T-helper 2 cell treated with Interferon-gamma antibody and Interleukin-4, amounts not matched to agents 100 ng/mL and 5 ng/mL, for 36 hours (primary cell): Measurements from ENCODE around the gene SERPINA9. TPM values are rescaled to one million over a fixed set of nuclear protein-coding genes. Genes with fewer than 3 reads are reported as not detected.
"Not testable (repeated sequence)": the region's sequence is repeated elsewhere in the genome, so short reads cannot be mapped to it uniquely, and the experiment has no call there.

Source experiments
- intact Hi-C: fragments of 100-400 bp; cut with micrococcal nuclease; formaldehyde crosslinking; loops from one replicate; pipeline ENCODE4 v1.15.1; 2023
- total RNA-seq: library from RNA; stranded (reverse); gene quantifications from 2 replicates; pipeline ENCODE4 v1.2.3, GENCODE V29; 2022

SERPINA9 gene, protein sequence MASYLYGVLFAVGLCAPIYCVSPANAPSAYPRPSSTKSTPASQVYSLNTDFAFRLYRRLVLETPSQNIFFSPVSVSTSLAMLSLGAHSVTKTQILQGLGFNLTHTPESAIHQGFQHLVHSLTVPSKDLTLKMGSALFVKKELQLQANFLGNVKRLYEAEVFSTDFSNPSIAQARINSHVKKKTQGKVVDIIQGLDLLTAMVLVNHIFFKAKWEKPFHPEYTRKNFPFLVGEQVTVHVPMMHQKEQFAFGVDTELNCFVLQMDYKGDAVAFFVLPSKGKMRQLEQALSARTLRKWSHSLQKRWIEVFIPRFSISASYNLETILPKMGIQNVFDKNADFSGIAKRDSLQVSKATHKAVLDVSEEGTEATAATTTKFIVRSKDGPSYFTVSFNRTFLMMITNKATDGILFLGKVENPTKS
- total RNA-seq: not detected in 2 replicates

DNA sequence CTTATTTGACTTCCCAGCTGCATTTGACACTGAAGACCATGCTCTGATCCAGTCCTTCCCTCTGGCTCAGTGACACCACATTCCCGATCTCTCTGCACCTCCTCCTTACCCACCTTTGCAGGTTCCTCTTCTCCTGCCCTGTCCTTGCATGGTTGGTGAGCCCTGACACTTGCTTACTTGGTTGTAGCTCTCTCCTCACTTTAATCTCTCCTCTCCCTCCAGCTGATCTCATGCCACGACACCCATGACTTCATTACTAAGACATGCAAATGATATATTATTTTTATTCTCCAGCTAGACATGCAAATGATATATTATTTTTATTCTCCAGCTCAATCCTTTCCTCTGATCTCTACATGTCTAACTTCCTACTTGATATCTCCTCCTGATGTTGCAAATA, at the start of gene SERPINA9:
Gene SERPINA9, minus strand, starts transcription at position 175 of the 400 bp plus-strand sequence. CDS start 6,357 bp downstream, outside the sequence.
- intact Hi-C loops: no loop called here

DNA sequence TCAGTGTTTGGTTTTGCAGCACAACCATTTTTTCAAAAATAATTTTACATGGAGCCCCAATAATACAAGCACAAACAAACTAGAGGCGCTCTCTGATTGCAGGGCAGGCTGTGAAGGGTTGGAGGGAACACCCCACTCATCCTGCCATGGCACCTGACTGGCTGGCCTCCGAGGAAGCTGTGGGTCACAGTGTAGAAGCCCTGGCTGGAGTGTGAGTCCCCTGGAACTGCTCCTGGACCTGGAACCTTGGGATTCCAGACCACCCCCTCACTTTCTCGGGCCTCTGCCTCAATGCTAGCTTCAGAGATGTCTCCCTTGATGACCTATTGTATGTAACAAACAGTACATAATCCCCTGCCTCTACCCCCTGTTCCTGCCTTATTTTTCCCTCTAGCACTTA, 48.1 kb upstream of the SERPINA9 start:
- intact Hi-C loops: no loop called here

DNA sequence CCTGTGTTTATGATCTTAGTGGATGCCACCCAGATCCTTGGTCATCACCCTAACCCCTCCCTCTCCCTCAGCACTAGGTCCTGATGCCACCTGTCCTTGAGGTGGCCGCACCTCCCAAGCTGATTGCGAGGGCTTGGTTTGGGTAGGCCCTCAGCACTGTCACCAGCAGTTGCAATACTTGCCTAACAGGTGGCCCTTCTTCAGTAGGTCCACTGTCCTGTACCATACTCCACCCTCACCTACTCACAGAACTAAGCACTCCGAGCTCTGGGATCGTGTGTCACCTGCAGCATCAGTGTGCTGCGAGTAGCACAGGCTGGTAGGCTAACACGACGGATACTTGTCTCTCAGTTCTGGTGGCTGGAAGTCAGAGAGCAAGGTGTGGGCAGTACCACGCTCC, 47.3 kb upstream of the SERPINA9 start:
- intact Hi-C loops: no loop called here

DNA sequence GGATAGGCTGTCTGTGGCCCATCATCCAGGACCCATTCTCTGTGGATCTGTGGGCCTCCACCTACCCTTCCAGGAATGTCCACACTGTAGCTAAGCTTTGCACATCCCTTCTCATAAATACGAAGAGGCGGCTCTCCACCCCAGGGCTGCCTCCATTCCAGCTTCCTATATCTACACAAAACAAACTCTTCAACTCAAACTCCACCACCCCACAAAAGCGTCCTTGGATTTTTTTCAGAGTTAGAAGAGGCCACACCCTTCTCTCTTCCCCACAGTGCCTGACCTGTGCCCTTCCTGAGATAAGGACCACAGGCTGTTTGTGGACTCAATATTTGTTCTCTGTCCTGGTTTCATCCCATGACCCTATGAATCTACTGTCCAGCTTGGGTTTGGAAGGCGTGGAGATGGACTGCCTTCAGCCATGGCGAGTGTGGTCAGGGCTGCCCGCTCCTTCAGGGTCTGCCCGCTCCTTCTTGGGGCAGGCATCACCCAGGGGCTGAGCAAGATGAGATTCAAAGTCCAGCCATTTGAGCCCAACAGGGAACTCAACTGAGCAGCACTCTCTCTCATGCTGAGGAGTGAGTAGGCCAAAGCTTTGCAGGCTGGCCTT, 46.2 kb upstream of the SERPINA9 start:
- intact Hi-C loops: no loop called here

DNA sequence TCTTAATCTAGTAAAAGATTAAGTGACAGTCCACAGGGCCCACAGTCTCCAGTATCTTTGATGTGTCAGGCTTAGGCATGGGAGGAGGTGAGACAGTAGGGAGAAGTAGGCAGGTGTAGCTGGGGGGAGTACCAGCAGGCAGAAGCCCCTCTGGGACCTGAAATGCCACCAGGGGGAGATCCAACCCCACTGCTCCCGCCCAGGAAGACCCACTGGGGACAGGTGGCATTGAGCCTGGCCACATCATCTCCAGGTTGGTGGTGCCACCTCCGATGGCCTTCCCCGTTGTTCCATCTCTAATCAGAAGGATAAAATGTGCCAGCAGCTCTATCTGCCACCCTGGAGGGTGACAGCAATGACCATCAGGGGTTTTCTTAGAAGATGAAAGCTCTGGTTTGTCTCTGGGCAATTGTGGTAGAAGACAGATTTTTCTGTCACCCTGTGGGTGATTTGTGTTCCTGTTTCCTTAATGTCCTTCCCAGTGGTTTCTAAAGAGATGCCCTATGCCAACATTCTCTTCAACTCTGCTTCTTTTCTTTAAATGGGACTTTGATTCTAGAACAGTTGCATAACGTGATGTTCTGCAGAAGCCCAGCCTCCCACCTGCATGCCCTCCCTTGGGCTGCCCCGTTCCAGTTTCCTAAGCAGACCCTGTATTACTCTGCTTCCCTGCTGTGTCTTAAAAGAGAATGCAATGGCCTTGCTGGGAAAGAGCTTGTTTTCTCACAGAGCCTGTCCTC, 45.5 kb upstream of the SERPINA9 start:
- intact Hi-C loops: no loop called here

DNA sequence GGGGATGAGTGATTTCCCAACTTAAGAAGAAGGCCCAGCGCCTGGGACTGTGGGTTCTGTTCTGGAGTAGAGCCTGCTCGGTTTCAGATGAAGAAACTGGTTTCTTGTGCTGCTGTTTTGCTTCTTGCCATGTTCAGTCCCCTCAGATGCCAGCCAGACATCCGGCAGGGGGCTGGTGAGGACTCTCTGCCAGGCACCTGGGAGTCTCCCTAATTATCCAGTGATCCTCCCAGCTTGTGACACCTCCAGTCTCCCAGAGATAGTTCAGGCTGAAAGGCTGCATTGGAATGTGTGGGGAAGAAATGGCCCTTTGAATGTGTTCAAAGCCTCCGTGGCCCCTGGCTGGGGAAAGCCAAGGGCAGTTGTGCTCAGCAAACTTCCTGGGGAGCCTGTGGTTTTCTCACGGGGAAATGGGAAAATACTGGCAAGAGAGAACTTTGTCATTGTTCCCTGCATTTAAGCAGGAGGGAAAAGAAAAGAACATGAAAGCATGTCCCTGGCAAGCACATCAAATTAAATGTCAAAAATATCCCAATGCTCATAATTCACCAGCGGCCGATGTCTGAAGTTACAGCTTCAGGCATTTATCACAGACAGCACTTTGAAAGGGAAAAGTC, 41.8 kb upstream of the SERPINA9 start:
- intact Hi-C loops: no loop called here

DNA sequence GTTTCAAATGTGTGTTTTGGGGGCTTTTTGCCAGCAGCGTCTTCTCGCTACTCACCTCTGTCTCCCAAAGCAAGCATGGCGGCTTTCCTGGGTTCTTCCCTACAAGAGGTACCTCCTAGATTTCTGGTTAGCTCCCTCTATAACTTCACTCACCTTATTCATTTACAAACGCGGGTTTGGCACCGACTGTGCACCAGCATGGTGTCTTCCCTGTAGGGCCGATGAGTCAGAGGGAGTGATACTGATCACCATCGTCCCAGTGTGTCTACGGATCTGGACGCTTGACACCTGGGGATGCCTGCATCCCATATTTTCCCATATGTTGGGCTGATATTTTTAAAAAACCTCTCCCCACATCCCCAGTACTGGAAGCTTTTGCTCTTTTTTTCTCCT, 41.2 kb upstream of the SERPINA9 start:
- intact Hi-C loops: no loop called here

DNA sequence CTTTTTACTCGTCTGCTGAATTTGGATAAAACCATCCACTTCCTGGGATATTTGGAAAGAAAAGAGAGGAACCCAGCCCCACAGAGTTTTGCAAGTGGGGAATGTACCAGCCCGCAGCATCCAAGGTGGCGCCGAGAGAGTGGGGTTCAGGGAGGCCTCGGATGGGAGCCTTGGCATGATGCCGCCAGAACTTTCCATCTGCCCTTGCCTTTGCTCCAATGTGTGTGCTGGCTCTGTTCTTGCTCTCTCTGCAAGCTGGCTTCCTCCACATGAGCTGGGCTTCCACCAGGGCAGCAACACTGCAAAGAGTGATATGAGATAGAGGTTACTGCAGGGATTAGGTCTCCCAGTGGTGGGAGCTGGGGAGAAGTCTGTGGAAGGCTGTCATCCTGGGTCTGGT, 39.9 kb upstream of the SERPINA9 start:
- intact Hi-C loops: no loop called here

DNA sequence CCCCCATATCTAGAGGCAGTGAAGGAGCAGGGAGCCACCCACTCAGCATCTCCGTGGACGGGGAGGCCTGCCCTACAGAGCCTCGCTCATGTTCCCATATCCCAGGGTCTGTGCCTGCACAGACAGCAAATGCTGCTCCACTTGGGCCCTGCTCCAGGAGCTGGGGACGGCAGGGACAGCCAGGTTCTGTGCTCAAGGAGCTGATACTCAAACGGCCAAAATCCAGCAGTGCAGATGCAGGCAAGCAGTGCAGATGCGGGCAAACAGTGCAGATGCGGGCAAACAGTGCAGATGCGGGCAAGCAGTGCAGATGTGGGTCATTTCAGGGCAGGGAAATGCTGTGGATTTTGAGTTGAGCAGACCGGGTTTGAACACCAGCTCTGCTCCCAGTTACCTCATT, 39.4 kb upstream of the SERPINA9 start:
- intact Hi-C loops: no loop called here

DNA sequence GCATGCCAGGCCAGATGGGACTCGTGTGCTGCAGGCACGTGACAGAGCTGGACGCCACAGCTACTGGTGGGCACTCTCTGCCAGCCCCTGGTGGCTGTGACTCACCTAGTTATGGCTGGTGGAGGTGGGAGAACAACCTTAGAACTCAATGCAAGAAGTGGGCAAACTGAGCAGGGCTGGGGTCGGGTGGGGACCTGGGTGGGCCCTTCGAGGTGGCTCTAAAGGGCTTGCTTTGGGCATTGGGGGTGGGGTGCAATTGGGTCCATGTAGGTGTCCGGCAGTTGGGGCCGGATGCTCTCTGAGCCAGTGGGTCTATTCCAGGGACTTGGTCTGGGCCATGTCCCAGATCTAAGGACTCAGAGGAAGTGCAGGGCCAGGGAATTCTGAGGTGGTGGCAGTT, 38.4 kb upstream of the SERPINA9 start:
- intact Hi-C loops: no loop called here

DNA sequence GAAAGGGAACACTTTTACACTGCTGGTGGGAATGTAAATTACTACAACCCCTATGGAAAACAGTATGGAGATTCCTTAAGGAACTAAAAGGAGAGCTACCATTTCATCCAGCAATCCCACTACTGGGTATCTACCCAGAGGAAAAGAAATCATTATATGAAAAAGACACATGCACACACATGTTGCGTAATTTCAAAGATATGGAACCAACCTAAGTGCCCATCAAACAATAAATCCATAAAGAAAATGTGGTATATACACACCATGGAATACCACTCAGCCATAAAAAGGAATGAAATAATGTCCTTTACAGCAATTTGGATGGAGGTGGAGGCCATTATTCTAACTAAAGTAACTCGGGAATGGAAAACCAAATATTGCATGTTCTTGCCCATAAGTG, 34.5 kb upstream of the SERPINA9 start:
- intact Hi-C loops: not testable (repeated sequence)

DNA sequence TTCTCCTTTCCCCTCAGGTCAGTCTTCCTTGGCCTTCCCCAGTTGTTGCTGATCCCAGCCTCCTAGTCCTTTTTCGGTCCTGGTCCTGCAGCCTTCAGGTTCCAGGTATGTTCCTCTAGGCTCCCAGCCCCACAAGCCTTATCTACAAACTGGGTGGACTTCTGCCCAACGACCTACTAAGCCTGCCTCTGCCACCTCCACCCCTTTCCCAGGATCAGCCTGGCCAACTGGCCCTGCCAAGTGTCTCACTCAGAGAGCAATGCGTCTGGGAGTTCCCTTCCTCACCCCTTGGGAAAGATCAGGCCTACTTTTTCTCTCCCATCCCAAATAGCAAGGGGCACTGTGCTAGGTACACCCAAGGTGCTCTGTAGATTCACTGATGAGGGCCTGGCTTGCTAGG, 33.4 kb upstream of the SERPINA9 start, which contains the start of gene SERPINA12:
Gene SERPINA12, minus strand, starts transcription at position 114 of the 400 bp plus-strand sequence. CDS start 11,072 bp downstream, outside the sequence.
- intact Hi-C loops: no loop called here

DNA sequence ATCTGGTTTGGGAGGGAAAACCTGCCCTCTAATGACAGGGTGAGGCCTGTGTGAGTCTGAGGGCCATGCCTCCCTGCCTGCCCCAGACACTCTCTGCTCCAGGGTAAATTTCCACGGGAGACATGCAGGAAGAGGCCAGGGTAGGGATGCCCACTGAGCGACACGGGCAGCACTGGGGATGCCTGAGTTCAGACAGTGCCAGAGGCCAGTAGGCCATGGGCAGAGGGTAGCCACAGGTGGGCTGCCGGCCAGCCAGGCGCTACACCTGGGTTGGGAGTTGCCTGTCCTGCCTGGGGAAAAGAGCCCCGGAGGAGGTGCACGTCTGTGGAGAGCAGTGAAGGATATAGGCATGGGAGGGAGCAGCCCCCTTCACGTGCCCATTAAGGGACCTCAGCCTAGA, 29.6 kb upstream of the SERPINA9 start:
- intact Hi-C loops: no loop called here

DNA sequence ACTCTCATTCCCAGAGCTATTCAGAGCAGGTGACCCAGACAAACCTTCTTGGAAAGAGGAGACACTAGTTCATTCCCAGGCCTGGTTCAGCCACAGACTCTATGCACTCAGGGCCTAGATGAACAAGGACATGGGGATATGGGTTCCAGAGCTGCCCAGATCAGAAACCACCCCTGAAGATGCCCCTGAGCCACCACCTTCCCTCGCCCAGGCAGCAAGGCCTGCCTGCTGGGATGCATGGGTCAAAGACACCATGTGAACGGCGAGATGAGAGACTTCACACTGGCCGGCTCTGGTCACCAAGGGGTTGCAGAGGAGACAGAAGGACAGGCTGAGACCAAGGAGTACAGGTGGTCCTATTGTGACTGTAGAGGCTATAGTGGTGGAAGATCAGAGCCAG, 29.2 kb upstream of the SERPINA9 start:
- intact Hi-C loops: no loop called here

DNA sequence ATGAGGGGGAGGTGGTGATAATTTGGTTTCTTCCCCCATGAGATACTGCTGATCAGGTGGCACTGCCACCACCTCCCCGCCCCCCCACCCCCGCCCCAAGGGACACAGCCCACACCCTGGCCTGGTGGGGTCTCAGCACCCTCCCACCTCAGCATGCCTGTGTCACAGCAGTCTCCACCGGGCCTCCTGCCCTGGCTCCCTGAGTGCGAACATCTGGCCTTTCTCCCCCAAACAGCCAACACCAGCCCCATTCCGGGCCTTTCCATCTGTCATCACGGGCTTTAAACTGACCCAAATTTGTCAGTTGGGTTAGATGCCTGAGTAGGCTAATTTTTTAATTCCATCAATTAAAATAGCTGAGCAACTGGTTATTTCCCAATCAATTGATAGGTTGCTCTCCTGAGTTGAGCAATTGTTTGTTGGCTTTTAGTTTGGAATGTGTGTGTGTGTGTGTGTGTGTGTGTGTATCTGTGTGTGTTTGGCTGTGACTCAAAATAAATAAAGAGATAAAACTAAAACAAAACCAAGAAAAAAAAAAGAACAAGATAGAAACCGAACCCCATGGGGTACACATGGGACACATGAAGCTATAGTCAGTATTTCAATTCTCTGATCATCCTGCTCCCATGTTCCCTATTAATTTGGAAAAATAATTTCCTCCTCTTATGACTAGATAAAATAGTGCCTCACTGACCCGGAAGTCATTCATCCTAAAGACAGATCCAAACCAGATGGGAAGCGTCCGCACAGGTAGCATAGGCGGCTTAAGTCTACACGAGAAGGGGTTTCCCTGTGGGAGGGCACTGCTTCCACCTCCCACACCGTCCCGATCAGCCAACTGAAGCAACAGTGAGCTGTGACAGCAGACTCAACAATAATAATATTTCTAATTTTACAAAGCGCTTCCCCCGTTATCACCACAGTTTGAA, 25.9 kb upstream of the SERPINA9 start:
- intact Hi-C loops: no loop called here

DNA sequence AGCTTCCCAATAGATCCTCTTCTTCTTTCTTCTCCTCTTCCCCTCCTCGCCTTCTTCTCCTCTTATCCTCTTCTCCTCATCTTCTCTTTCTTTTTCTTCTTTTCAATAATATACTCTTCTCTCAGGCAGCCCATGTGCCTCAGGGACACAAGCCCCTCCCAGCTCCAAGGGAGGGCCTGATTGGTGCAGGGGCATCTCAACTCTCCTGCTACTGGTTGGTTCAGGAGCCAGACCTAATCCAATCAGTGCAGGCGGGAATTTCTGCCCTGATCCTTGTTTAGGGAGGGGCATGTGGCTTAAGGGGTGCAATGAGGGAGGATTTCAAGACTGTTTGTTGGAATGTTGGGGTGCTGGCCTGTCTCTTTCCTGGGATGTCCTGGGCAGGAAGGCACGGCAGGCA, 24.3 kb upstream of the SERPINA9 start:
- intact Hi-C loops: no loop called here

DNA sequence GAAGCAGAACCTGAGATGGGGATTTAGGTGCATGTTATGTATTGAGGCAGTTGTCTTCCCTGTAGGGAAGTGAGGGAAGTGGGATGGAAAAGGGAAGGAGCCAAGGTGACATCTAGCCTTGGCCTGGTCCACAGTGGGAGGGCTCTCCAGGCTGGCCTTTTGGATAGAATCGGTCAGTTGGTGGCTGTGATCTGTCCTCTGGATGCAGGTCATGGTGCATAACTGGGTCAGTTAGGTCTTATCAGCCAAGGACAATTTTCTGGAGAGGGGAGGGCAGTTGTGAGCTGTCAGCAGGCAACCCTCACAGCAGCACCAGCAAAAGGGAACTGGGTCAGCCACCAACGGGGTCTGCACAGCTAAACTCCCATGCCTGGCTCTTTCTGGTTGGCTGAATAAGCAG, 23.7 kb upstream of the SERPINA9 start:
- intact Hi-C loops: no loop called here

DNA sequence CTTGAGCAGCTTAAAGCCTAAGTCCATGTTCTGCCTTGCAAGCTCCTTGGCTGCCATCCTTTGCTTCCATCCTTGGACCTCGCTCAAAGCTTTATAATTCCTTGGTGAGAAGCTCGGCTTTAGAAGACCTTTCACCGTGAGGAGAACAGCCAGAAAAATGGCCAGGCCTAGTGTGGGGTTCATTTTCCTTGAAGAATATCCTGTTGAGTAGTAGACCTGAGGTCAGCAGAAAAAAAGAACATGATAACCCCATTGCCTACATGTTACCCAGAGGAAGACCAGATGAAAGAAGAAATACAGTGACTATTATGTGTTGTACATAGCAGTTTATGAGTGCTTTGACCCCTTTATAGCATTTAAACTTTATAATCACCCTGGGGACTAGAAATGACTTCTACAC, 22.2 kb upstream of the SERPINA9 start:
- intact Hi-C loops: no loop called here

DNA sequence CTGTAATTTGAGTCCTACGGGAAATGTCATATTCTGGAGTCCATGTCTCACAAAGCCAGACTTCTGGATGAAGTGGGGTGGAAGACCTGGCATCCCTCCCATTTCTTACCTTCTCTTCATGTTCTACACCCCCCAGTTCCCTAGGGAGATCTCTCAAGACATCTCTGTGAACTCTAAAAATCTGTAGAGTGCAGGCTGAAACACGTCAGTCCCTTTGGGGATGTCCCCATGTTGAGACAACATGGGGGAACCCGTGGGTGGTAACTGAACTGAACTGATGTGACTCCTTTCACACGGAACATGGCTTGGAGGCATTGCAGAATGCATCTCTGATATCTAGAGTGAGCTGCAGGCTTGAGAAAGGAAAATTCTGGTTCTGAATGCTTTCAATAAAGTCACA, 18.1 kb upstream of the SERPINA9 start:
- intact Hi-C loops: no loop called here

DNA sequence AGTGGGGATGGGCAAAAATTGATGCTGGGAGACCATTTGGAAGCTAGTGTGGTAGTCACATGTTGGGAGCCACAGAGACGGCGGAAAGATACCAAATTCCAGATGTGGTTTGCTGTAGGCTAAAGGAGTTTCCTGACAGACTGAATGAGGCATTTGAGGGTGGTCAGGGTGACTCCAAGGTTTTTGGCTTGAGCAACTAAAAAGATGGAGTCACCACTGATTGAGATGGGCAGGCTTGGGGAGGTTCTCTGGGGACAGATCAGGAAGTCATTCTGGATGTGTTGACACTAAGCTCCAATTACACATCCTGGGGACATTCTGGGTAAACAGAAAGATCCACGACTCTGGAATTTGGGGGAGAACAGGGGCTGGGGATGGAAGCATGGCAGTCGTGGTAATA, 15.5 kb upstream of the SERPINA9 start:
- intact Hi-C loops: no loop called here

DNA sequence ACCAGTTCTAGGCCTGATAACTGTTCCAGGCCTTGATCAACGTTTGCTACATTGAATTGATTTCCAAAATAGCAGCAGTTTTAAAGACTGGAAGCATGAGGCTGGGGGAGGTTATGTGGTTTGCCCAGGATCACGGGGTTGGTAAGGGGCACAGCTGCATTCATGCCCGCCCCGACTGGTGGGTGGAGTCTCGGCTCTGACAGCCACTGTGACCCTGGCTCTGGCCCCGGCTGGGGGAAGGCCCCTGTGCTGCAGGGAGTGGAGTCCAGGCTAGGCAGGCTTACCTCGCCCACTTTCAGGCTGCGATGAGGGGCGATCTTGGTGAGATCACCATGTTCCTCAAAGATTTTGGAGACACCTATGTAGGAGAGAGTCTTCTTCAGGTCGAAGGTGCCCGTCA, 13.3 kb upstream of the SERPINA9 start:
- intact Hi-C loops: loop anchor here (5.0 kb wide), 1 partner anchor 67 kb away; no protein-coding TSS in a partner anchor
